ENCODE measurements around the gene HEPN1. TPM values are rescaled to one million over a fixed set of nuclear protein-coding genes. Genes with fewer than 3 reads are reported as not detected.

The HEPN1 gene
- total and polyA plus RNA-seq, 9 of the 15 experiments (the other 6 are each of a cell fraction or from before 2014, with no cell fraction given) = not detected

DNA sequence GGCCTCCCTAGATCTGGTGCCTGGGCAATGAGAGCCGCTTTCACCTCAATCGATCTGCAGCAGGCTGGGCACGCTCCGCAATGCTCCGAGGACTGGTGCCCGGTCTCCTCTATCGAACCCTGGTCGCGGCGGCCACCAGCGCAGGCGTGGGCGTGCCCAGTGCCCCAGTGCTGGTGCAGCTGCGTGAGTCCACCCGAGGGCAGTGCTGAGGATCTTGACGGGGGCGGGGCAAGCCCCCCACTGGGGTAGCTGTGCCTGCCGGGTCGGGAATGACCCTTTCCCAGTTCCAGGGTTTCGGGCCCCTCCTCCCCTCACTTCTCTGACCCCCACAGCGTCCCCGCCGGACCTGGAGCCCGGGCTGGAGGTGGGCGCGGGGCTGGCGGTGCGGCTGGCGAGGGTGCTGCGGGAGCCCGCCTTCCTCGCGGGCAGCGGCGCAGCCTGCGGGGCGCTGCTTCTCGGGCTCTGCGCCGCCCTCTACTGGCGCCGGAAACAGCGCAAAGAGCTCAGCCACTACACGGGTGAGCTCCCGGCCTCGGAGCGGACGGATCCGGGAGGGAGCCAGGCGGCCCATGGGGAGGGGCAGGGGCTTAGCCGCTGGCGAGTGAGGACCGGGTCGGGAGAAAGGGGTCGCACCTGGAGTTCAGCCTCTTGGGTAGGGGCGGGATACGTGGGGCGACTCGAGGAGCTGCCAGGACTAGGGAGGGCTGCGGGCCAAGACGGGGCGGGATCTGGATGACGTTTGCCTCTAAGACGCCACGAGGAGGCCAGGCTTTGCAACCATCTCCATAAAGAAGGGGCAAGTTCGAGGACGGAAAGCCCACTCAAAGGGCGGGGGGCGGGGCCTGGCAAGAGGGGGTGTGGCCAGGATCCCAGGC is 42.9 kb upstream of the HEPN1 start (continued):
- TF ChIP-seq, protein P1, sequence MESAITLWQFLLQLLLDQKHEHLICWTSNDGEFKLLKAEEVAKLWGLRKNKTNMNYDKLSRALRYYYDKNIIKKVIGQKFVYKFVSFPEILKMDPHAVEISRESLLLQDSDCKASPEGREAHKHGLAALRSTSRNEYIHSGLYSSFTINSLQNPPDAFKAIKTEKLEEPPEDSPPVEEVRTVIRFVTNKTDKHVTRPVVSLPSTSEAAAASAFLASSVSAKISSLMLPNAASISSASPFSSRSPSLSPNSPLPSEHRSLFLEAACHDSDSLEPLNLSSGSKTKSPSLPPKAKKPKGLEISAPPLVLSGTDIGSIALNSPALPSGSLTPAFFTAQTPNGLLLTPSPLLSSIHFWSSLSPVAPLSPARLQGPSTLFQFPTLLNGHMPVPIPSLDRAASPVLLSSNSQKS (CRISPR knock-in tag; IDR thresholded peaks at IDR 0.05) = no peak
- TF ChIP-seq NFE2 (IDR thresholded peaks at IDR 0.05; ENCODE audit: low read depth) (no peak), POLR2B (IDR thresholded peaks at IDR 0.05; ENCODE audit: low read depth, partially characterized antibody) (peak; percentile 56), CHCHD3 (CRISPR knock-in tag; IDR thresholded peaks at IDR 0.05) (no peak), FOSL1 (tag; conservative IDR thresholded peaks at IDR 0.05) (no peak), KLF13 (tag; IDR thresholded peaks at IDR 0.05; ENCODE audit: borderline replicate concordance, low read depth) (no peak), HNRNPUL1 (IDR thresholded peaks at IDR 0.05; ENCODE audit: low read length) (no peak), ZNF282 (CRISPR knock-in tag; IDR thresholded peaks at IDR 0.05) (no peak), PTRF (tag; IDR thresholded peaks at IDR 0.05) (no peak), TGIF2 (CRISPR knock-in tag; IDR thresholded peaks at IDR 0.05) (no peak), GABPB2 (CRISPR knock-in tag; conservative IDR thresholded peaks at IDR 0.05) (no peak), SIRT6 (IDR thresholded peaks at IDR 0.05; ENCODE audit: low read depth, low read length) (no peak), ZFX (CRISPR knock-in tag; IDR thresholded peaks at IDR 0.05) (no peak), DNMT1 (IDR thresholded peaks at IDR 0.05) (no peak), U2AF1 (optimal IDR thresholded peaks at IDR 0.05; ENCODE audit: low read depth, low read length) (no peak), ZNF124 (CRISPR knock-in tag; IDR thresholded peaks at IDR 0.05) (no peak), RUNX1 (IDR thresholded peaks at IDR 0.05; ENCODE audit: low read depth) (no peak), RFX1 (IDR thresholded peaks at IDR 0.05) (no peak), PCBP1 (IDR thresholded peaks at IDR 0.05; ENCODE audit: low read depth, low read length, poor library complexity, severe bottlenecking) (no peak)
- TF ChIP-seq, protein P2, sequence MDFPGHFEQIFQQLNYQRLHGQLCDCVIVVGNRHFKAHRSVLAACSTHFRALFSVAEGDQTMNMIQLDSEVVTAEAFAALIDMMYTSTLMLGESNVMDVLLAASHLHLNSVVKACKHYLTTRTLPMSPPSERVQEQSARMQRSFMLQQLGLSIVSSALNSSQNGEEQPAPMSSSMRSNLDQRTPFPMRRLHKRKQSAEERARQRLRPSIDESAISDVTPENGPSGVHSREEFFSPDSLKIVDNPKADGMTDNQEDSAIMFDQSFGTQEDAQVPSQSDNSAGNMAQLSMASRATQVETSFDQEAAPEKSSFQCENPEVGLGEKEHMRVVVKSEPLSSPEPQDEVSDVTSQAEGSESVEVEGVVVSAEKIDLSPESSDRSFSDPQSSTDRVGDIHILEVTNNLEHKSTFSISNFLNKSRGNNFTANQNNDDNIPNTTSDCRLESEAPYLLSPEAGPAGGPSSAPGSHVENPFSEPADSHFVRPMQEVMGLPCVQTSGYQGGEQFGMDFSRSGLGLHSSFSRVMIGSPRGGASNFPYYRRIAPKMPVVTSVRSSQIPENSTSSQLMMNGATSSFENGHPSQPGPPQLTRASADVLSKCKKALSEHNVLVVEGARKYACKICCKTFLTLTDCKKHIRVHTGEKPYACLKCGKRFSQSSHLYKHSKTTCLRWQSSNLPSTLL (IDR thresholded peaks at IDR 0.05) = no peak
- TF ChIP-seq, protein P3, sequence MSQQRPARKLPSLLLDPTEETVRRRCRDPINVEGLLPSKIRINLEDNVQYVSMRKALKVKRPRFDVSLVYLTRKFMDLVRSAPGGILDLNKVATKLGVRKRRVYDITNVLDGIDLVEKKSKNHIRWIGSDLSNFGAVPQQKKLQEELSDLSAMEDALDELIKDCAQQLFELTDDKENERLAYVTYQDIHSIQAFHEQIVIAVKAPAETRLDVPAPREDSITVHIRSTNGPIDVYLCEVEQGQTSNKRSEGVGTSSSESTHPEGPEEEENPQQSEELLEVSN (IDR thresholded peaks at IDR 0.05; ENCODE audit: borderline replicate concordance in 1 of 2, extremely low read depth in 1 of 2, insufficient read depth in 1 of 2, insufficient read length in 1 of 2, low read depth in 1 of 2, low read length in 1 of 2, poor library complexity in 1 of 2, severe bottlenecking in 1 of 2) = peak; percentile 28 to 69
- TF ChIP-seq, protein P4, sequence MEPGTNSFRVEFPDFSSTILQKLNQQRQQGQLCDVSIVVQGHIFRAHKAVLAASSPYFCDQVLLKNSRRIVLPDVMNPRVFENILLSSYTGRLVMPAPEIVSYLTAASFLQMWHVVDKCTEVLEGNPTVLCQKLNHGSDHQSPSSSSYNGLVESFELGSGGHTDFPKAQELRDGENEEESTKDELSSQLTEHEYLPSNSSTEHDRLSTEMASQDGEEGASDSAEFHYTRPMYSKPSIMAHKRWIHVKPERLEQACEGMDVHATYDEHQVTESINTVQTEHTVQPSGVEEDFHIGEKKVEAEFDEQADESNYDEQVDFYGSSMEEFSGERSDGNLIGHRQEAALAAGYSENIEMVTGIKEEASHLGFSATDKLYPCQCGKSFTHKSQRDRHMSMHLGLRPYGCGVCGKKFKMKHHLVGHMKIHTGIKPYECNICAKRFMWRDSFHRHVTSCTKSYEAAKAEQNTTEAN (CRISPR knock-in tag; IDR thresholded peaks at IDR 0.05) = no peak

Data from K562 (cell line).